Neural cell (in vitro differentiated cells): ENCODE data around the gene CLTB. TPM values are rescaled to one million over a fixed set of nuclear protein-coding genes. Genes with fewer than 3 reads are reported as not detected.

Experiments
- H2AFZ ChIP-seq: fragments of 200-600, 300-800 bp; sonication (generic), shearing (Covaris generic); 2 replicates; pipeline ENCODE4 v1.6.0; 2014; ENCODE audit warnings: low read depth, mild to moderate bottlenecking, antibody characterized with exemption, low read length, moderate library complexity
- H3F3A ChIP-seq: fragments of 200-600 bp; shearing (Covaris generic); 2 replicates; pipeline ENCODE4 v1.6.1; 2016; ENCODE audit warnings: mild to moderate bottlenecking, moderate library complexity, mixed read lengths, antibody characterized with exemption, low read length; ENCODE audit not compliant: insufficient read depth, poor library complexity, severe bottlenecking
- H3K27ac ChIP-seq: fragments of 200-600, 300-800 bp; sonication (generic), shearing (Covaris generic); 2 replicates; pipeline ENCODE4 v1.5.1; 2014; ENCODE audit warnings: mild to moderate bottlenecking, low read length, moderate library complexity
- H3K27me3 ChIP-seq: fragments of 300-800, 200-600 bp; sonication (generic), shearing (Covaris generic); 2 replicates; pipeline ENCODE4 v1.6.0; 2014; ENCODE audit warnings: mild to moderate bottlenecking, low read depth, low read length, moderate library complexity; ENCODE audit not compliant: insufficient read depth
- H3K36me3 ChIP-seq: fragments of 300-800, 200-600 bp; sonication (generic), shearing (Covaris generic); 2 replicates; pipeline ENCODE4 v1.5.1; 2014; ENCODE audit warnings: mild to moderate bottlenecking, antibody characterized with exemption, low read length, moderate library complexity; ENCODE audit not compliant: insufficient read depth
- H3K4me2 ChIP-seq: fragments of 300-800, 200-600 bp; sonication (generic), shearing (Covaris generic); 2 replicates; pipeline ENCODE4 v1.6.0; 2014; ENCODE audit warnings: mild to moderate bottlenecking, low read length
- H3K4me3 ChIP-seq: fragments of 300-800, 200-600 bp; sonication (generic), shearing (Covaris generic); 2 replicates; pipeline ENCODE4 v1.5.1; 2014; ENCODE audit warnings: mild to moderate bottlenecking, low read length, moderate library complexity
- H3K79me2 ChIP-seq: fragments of 200-600 bp; shearing (Covaris generic); replicated peaks from 2 replicates; pipeline ENCODE4 v1.6.0; 2014; ENCODE audit warnings: mild to moderate bottlenecking, low read length, moderate library complexity; ENCODE audit not compliant: insufficient read depth
- H3K9ac ChIP-seq: fragments of 300-800, 200-600 bp; sonication (generic), shearing (Covaris generic); 2 replicates; pipeline ENCODE4 v1.6.1; 2016; ENCODE audit warnings: mild to moderate bottlenecking, low read length, mixed read lengths
- H3K9me2 ChIP-seq: fragments of 200-600 bp; shearing (Covaris generic); 2 replicates; pipeline ENCODE4 v1.6.1; 2016; ENCODE audit warnings: mild to moderate bottlenecking, low read length, mixed read lengths; ENCODE audit not compliant: insufficient read depth
- H3K9me3 ChIP-seq: fragments of 200-600, 300-800 bp; sonication (generic), shearing (Covaris generic); 2 replicates; pipeline ENCODE4 v1.6.1; 2016; ENCODE audit warnings: mild to moderate bottlenecking, mixed run types, low read length, moderate library complexity, mixed read lengths
- H4K20me1 ChIP-seq: fragments of 200-600 bp; shearing (Covaris generic); 2 replicates; pipeline ENCODE4 v1.6.1; 2016; ENCODE audit warnings: mild to moderate bottlenecking, mixed run types; ENCODE audit not compliant: insufficient read depth
- EP300 ChIP-seq: fragments of 450-650 bp; conservative IDR thresholded peaks from 2 replicates; pipeline ENCODE4 v1.6.1; 2014; ENCODE audit warnings: antibody characterized with exemption, mild to moderate bottlenecking, moderate library complexity; ENCODE audit not compliant: poor library complexity, severe bottlenecking
- EZH2 ChIP-seq: fragments of 200-600, 300-800 bp; shearing (Covaris generic), sonication (generic); IDR thresholded peaks from 2 replicates; pipeline ENCODE4 v1.6.1; 2014; ENCODE audit warnings: antibody characterized with exemption, low read length, borderline replicate concordance, mild to moderate bottlenecking; ENCODE audit not compliant: insufficient read depth, poor library complexity, severe bottlenecking
- MXI1 ChIP-seq: fragments of 450-650 bp; conservative IDR thresholded peaks from 2 replicates; pipeline ENCODE4 v1.6.1; 2014; ENCODE audit warnings: antibody characterized with exemption, mild to moderate bottlenecking; ENCODE audit not compliant: poor library complexity, severe bottlenecking
- POLR2AphosphoS5 ChIP-seq: IDR thresholded peaks from 2 replicates; pipeline ENCODE4 v1.6.1; 2012
- RAD21 ChIP-seq: fragments of 450-650 bp; conservative IDR thresholded peaks from 2 replicates; pipeline ENCODE4 v1.6.1; 2014; ENCODE audit warnings: antibody characterized with exemption, mild to moderate bottlenecking, moderate library complexity
- SMC3 ChIP-seq: fragments of 450-650 bp; conservative IDR thresholded peaks from 2 replicates; pipeline ENCODE4 v1.6.1; 2014; ENCODE audit warnings: antibody characterized with exemption, mild to moderate bottlenecking, moderate library complexity; ENCODE audit not compliant: poor library complexity
- TAF1 ChIP-seq: IDR thresholded peaks from 2 replicates; pipeline ENCODE4 v1.6.1; 2012; ENCODE audit warnings: low read depth
- polyA plus RNA-seq: library from polyadenylated mRNA; depleted of rRNA; stranded (reverse); fragments of >200 nt; gene quantifications from 2 replicates; pipeline ENCODE4 v1.2.3, GENCODE V29; 2014
- TF ChIP-seq, protein P1 (sequence below): IDR thresholded peaks from 2 replicates; pipeline ENCODE4 v1.6.1; 2012; ENCODE audit warnings: borderline replicate concordance
- TF ChIP-seq, protein P2 (sequence below): fragments of 450-650 bp; IDR thresholded peaks from 2 replicates; pipeline ENCODE4 v1.5.1; 2014; ENCODE audit warnings: antibody characterized with exemption, mild to moderate bottlenecking, moderate library complexity; ENCODE audit not compliant: poor library complexity, severe bottlenecking

The CLTB gene
- polyA plus RNA-seq, 1 donor from 2014 or later = 239 TPM

DNA sequence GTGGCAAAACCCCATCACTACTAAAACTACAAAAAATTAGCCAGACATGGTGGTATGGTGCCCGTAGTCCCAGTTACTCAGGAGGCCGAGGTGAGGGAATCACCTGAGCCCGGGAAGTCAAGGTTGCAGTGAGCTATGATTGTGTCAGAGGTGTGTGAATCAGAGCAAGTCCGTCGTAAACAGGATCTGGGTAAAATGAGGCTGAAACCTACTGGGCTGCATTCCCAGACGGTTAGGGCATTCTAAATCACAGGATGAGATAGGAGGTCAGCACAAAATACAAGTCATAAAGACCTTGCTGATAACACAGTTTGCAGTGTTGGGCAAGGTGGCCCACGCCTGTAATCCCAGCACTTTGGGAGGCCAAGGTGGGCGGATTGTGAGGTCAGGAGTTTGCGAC lies 1.9 kb upstream of the CLTB start:
- Histone ChIP-seq H3K4me3 (no peak overlapping the region), H3K4me2 (no peak overlapping the region), H4K20me1 (no peaks in the 10 kb centered on the region), H3F3A (no peaks in the 10 kb centered on the region), H3K36me3 (no peaks in the 10 kb centered on the region), H3K9ac (no peak overlapping the region), H3K27ac (no peak overlapping the region), H3K9me3 (no peaks in the 10 kb centered on the region), H3K79me2 (peaks cover 4% of the 10 kb centered on the region), H3K9me2 (no peaks in the 10 kb centered on the region), H3K27me3 (no peaks in the 10 kb centered on the region), H2AFZ (no peak overlapping the region)
- TF ChIP-seq, protein P1, sequence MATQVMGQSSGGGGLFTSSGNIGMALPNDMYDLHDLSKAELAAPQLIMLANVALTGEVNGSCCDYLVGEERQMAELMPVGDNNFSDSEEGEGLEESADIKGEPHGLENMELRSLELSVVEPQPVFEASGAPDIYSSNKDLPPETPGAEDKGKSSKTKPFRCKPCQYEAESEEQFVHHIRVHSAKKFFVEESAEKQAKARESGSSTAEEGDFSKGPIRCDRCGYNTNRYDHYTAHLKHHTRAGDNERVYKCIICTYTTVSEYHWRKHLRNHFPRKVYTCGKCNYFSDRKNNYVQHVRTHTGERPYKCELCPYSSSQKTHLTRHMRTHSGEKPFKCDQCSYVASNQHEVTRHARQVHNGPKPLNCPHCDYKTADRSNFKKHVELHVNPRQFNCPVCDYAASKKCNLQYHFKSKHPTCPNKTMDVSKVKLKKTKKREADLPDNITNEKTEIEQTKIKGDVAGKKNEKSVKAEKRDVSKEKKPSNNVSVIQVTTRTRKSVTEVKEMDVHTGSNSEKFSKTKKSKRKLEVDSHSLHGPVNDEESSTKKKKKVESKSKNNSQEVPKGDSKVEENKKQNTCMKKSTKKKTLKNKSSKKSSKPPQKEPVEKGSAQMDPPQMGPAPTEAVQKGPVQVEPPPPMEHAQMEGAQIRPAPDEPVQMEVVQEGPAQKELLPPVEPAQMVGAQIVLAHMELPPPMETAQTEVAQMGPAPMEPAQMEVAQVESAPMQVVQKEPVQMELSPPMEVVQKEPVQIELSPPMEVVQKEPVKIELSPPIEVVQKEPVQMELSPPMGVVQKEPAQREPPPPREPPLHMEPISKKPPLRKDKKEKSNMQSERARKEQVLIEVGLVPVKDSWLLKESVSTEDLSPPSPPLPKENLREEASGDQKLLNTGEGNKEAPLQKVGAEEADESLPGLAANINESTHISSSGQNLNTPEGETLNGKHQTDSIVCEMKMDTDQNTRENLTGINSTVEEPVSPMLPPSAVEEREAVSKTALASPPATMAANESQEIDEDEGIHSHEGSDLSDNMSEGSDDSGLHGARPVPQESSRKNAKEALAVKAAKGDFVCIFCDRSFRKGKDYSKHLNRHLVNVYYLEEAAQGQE = no peak
- TF ChIP-seq MXI1 = no peak
- TF ChIP-seq EZH2 = no peak
- TF ChIP-seq TAF1 = no peak
- TF ChIP-seq, protein P2, sequence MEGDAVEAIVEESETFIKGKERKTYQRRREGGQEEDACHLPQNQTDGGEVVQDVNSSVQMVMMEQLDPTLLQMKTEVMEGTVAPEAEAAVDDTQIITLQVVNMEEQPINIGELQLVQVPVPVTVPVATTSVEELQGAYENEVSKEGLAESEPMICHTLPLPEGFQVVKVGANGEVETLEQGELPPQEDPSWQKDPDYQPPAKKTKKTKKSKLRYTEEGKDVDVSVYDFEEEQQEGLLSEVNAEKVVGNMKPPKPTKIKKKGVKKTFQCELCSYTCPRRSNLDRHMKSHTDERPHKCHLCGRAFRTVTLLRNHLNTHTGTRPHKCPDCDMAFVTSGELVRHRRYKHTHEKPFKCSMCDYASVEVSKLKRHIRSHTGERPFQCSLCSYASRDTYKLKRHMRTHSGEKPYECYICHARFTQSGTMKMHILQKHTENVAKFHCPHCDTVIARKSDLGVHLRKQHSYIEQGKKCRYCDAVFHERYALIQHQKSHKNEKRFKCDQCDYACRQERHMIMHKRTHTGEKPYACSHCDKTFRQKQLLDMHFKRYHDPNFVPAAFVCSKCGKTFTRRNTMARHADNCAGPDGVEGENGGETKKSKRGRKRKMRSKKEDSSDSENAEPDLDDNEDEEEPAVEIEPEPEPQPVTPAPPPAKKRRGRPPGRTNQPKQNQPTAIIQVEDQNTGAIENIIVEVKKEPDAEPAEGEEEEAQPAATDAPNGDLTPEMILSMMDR = no peak
- TF ChIP-seq POLR2AphosphoS5 = no peak
- no peak for TF ChIP-seq RAD21
- no peak for TF ChIP-seq SMC3
- no peak for TF ChIP-seq EP300

DNA sequence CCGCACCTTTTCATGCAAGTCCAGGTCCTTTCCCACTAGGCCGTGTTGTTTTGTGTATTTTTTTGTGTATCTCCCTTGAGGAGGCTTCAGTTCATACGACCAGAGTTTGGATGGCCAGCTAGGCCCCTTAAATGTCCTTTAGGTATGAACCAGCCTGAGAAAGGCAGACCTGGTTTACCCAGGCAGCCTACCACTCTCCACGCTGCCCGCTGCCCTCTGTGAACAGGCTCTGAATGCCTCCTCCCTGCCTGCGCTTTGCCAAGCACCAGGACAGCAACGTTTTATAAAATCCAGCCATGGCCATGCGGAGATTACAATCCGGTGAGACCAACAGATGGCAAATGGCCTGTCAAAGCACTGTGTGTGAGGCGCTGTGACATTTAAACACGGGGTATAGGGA lies 626 bp upstream of the CLTB start:
- no peak overlapping the region for H3K4me2 ChIP-seq
- H3K36me3 ChIP-seq = no peaks in the 10 kb centered on the region
- no peaks in the 10 kb centered on the region for H4K20me1 ChIP-seq
- H3K79me2 ChIP-seq = peaks cover 4% of the 10 kb centered on the region
- no peaks in the 10 kb centered on the region for H3K9me2 ChIP-seq
- peak overlapping the region; percentile 26 for H3K27ac ChIP-seq
- no peaks in the 10 kb centered on the region for H3F3A ChIP-seq
- peak overlapping the region; percentile 51 for H3K9ac ChIP-seq
- H3K27me3 ChIP-seq = no peaks in the 10 kb centered on the region
- peak overlapping the region; percentile 64 for H3K4me3 ChIP-seq
- H3K9me3 ChIP-seq = no peaks in the 10 kb centered on the region
- TF ChIP-seq, protein P2 = no peak
- TF ChIP-seq, protein P1 = no peak
- TF ChIP-seq EZH2 (no peak), TAF1 (no peak), SMC3 (no peak)
- peak overlapping the region; percentile 3 for H2AFZ ChIP-seq
